IPS DF 6.9 (cell line): ENCODE results near the gene ZNF280A.

Experiments used
- DNase-seq: peaks from one replicate; pipeline ENCODE4 v3.0.0-alpha.2; 2013; ENCODE audit warnings: low read depth, low spot score
- H3K27ac ChIP-seq: one replicate; pipeline ENCODE4 v1.5.1; 2013; ENCODE audit warnings: low read length, control low read depth
- H3K27me3 ChIP-seq: 2 replicates; pipeline ENCODE4 v1.6.1; 2013; ENCODE audit warnings: mild to moderate bottlenecking, low read length; ENCODE audit not compliant: control insufficient read depth, insufficient read depth
- H3K36me3 ChIP-seq: 2 replicates; pipeline ENCODE4 v1.6.1; 2013; ENCODE audit warnings: low read length; ENCODE audit not compliant: control insufficient read depth, insufficient read depth
- H3K4me1 ChIP-seq: 2 replicates; pipeline ENCODE4 v1.6.1; 2013; ENCODE audit warnings: low read length; ENCODE audit not compliant: control insufficient read depth, insufficient read depth
- H3K4me3 ChIP-seq: 2 replicates; pipeline ENCODE4 v1.5.1; 2013; ENCODE audit warnings: mild to moderate bottlenecking, low read length
- H3K9me3 ChIP-seq: 2 replicates; pipeline ENCODE4 v1.6.1; 2013; ENCODE audit warnings: low read length, inconsistent platforms; ENCODE audit not compliant: control insufficient read depth, insufficient read depth
- WGBS: extraction: QIAGEN DNeasy Blood & Tissue Kit; methylation state at CpG from one replicate; pipeline ENCODE4 v1.1.7; 2013; ENCODE audit warnings: mixed read lengths, missing lambda C conversion rate; ENCODE audit not compliant: insufficient read length, insufficient coverage; 5-methylcytosine and 5-hydroxymethylcytosine counted together

The ZNF280A gene

DNA sequence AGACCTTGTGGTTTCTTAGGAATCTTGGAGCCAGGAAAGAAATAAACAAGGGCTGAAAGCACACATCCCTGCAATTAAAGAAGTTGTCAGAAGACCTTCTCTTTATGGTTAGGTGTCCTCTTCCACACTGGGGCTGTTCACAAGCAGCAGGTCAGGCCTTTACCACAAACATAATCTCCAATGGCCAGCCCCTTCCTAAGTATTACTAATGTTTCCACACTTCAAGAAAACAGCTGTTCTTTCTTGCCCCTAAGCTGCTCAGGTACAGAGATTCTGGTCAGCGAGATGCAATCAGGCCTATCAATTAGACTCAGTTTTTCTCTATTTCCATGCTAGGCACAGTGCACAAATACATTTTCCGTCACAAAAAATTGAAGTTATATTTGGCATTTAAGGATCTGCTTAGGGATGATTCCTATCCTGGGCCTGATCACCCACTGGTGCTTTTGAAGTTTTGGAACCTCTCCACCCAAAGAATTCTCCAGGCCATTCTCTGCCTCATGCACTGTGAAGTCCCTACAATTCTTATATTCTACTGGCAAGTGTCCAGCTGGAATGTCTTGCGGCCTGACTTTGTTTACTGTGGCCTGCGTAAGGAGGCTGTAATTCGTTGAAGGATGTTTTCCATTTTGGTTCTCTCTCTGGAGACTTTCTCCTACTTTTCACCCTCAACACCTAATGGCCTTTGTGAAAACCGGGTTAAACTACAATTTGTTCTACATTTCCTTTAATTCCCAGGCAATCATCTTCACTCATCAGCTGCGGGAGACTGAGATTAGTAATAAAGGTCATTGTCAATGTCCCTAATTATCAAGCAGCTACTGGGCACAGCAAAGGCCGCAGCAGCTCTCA is 33.9 kb upstream of the ZNF280A start:
- Histone ChIP-seq H3K4me1 (no peaks in the 10 kb centered on the region), H3K4me3 (no peak overlapping the region), H3K9me3 (no peaks in the 10 kb centered on the region), H3K36me3 (no peaks in the 10 kb centered on the region), H3K27ac (no peak overlapping the region), H3K27me3 (0 out of 2 replicates have a peak, but pooled peaks cover 3% of the 10 kb centered on the region)
- no CpG with 5 or more reads among the region's 8 CpGs for WGBS
- no peak for DNase-seq

DNA sequence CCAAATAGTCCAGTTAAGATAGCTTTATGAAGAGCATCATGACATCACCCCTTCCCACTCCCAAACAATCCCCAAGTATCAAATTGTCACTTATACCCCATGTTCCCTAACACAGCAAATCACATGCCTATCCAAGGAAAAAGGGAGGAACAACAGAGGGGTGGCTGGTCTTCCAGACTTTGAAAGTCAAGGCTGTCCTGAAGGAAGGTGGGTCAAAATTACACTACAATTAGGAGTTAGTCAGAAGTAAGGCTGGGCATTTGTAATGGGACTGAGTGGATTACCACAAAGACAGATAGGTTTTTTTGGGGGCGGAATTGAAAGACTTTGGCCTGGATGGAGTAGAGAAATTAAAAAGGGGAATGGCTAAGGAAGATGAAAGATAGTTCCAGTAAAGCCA is 33.1 kb upstream of the ZNF280A start:
- H3K27ac ChIP-seq, result no peak overlapping the region
- H3K9me3 ChIP-seq, result no peaks in the 10 kb centered on the region
- no CpG with 5 or more reads among the region's 1 CpG for WGBS
- no peaks in the 10 kb centered on the region for H3K36me3 ChIP-seq
- peaks cover 6% of the 10 kb centered on the region; the same call in 1 of the 2 replicates for H3K27me3 ChIP-seq
- H3K4me1 ChIP-seq, result no peaks in the 10 kb centered on the region
- DNase-seq, result no peak
- H3K4me3 ChIP-seq, result no peak overlapping the region

DNA sequence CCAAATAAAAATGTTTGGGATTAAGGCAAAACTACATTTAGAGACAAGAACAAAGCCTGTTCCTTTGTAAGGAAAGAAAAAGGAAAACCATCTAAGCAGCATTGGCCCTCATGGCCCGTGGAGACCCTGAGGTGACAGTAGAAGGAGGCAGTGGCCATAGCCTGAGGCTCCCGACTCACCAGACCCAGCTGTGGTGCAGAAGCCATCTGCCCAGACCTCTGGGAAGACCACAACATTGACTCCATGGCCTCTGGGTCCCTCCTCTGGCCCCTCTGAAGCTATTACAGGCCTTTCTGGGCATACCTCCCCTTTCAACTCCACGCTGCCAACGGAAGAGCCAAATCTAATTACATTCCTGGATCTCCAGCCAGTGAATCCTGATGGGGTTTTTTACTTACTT is 32.6 kb upstream of the ZNF280A start:
- WGBS, result no CpG with 5 or more reads among the region's 4 CpGs
- Histone ChIP-seq H3K36me3 (no peaks in the 10 kb centered on the region), H3K27ac (no peak overlapping the region), H3K4me1 (no peaks in the 10 kb centered on the region), H3K27me3 (peaks cover 6% of the 10 kb centered on the region; the same call in 1 of the 2 replicates), H3K4me3 (no peak overlapping the region), H3K9me3 (no peaks in the 10 kb centered on the region)
- DNase-seq, result no peak

DNA sequence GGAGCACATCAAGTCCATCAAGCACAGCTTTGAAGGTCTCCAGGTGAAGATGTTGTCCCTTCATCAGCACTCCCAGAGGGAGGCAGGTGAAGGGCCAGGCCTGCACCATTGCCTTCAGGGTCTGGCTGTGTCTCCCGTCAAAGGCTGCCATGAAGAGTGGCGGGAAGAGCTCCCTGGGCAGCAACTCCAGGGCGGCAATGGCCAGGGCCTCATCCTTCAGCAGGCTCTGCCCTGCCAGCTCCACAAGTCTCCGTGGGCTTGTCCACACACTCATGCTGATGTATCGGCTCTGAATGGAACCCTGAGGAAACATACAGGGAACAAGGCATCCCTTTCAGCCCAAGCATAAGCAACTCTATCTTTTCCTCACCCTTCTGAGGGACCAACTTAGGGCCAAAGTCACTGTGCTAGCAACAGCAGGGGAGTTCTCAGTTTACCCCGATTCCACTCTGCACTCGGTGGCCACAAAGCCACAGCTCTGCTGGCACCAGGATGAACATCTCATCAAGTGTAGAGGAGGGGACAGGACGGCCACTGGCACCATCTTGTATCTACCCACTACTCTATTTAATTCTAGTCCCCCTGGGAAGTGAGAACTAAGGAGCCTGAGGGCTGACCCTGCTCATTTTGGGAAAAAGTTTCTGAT is 30.8 kb upstream of the ZNF280A start:
- Histone ChIP-seq H3K4me3 (no peak overlapping the region), H3K9me3 (no peaks in the 10 kb centered on the region), H3K4me1 (no peaks in the 10 kb centered on the region), H3K27me3 (peaks cover 6% of the 10 kb centered on the region), H3K27ac (no peak overlapping the region), H3K36me3 (no peaks in the 10 kb centered on the region)
- no CpG with 5 or more reads among the region's 8 CpGs for WGBS
- no peak for DNase-seq

DNA sequence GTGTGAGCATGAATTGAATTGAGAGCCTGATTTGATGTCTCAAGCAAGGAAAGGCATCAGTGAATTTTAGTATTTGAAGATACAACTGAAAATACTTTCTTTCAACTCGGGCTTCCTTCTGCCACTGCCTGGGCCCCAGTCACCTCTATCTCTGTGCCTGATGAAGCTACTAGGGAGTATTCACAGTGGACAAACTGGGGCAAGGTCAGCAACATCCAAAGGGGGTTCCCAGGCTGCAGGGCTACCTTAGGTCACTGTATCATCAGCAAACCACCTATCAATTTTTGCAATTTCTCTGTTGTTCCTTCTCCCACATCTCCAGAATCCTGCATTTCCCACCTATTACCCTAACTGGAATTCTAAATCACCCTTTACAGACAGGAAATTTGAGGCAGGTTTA is 28.8 kb upstream of the ZNF280A start:
- no peaks in the 10 kb centered on the region for H3K9me3 ChIP-seq
- H3K36me3 ChIP-seq, result no peaks in the 10 kb centered on the region
- no CpG with 5 or more reads among the region's 1 CpG for WGBS
- peaks cover 6% of the 10 kb centered on the region for H3K27me3 ChIP-seq
- no peaks in the 10 kb centered on the region for H3K4me1 ChIP-seq
- no peak overlapping the region for H3K27ac ChIP-seq
- H3K4me3 ChIP-seq, result no peak overlapping the region
- DNase-seq, result no peak

DNA sequence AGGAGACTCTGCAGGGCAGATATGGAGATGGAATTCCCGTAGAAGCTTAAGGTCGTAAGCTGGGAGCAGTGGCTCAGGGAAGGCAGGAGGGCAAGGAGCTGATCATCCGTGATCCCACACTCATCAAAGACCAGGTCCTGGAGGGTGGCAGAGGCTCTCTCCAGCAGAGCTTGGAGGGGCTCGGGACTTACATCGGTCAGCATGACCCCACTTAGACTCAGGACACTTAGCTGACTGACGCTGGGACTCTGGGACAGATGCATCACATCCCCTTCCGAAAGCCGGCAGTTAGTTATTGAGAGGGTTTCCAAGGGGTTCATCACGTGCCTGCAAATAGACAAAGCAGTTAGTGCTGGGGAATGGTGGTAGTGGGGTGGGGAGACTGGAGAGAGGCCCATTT is 28.2 kb upstream of the ZNF280A start:
- Histone ChIP-seq H3K9me3 (no peaks in the 10 kb centered on the region), H3K27ac (no peak overlapping the region), H3K4me1 (no peaks in the 10 kb centered on the region), H3K27me3 (peaks cover 6% of the 10 kb centered on the region), H3K4me3 (no peak overlapping the region), H3K36me3 (no peaks in the 10 kb centered on the region)
- WGBS, result no CpG with 5 or more reads among the region's 9 CpGs
- DNase-seq, result no peak

DNA sequence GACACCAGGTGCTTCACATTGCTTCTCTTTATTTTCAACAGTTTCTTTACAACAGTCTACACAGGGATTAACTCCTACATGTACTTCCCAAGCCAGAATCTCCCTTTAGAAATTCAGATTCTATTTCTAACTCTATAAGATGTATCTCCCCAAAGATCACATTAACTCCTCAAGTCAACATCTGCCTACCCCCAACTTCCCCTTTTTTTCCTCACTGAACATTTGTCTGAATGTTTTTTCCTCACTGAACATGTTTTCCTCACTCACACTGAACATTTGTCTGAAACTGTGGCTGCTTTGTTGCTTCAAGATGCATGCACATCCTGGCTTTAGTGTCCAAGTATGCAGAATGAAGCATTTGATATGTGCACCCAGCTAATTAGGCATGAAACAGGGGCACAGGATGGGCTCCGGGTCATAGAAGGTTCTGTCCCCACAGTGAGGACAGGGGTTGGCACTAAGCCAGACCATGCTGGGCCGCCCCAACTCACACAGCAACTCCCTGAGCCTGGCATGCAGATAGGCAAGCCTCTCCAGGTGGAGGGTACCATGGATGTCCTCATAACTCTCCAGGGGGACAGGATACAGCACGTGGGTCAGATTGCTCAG is 27.7 kb upstream of the ZNF280A start:
- Histone ChIP-seq H3K4me1 (no peaks in the 10 kb centered on the region), H3K9me3 (no peaks in the 10 kb centered on the region), H3K4me3 (no peak overlapping the region), H3K27ac (no peak overlapping the region), H3K27me3 (peaks cover 6% of the 10 kb centered on the region), H3K36me3 (no peaks in the 10 kb centered on the region)
- WGBS, result no CpG with 5 or more reads among the region's 3 CpGs
- no peak for DNase-seq

DNA sequence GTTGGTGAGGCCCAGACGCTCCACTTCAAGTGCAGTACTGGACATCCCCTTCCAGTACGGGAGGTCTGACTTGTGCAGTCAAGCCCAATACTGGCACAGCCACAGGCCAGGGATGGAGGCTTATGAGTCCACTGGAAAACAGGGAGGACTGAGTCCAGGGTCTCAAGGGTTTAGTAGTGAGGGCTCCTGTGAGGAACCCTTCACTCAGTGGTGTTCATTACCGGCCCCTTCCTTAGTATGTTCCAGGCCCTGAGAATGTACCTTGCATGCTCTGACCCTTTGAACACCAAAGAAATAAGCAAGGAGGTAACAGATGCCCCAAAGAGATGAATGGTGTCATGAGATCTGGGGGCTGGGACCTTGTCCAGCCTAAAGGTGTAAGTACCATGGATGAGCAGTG is 27.2 kb upstream of the ZNF280A start:
- H3K36me3 ChIP-seq, result no peaks in the 10 kb centered on the region
- H3K4me1 ChIP-seq, result no peaks in the 10 kb centered on the region
- WGBS, result no CpG with 5 or more reads among the region's 3 CpGs
- no peaks in the 10 kb centered on the region for H3K9me3 ChIP-seq
- no peak for DNase-seq
- H3K27me3 ChIP-seq, result peaks cover 6% of the 10 kb centered on the region
- H3K4me3 ChIP-seq, result no peak overlapping the region
- no peak overlapping the region for H3K27ac ChIP-seq

DNA sequence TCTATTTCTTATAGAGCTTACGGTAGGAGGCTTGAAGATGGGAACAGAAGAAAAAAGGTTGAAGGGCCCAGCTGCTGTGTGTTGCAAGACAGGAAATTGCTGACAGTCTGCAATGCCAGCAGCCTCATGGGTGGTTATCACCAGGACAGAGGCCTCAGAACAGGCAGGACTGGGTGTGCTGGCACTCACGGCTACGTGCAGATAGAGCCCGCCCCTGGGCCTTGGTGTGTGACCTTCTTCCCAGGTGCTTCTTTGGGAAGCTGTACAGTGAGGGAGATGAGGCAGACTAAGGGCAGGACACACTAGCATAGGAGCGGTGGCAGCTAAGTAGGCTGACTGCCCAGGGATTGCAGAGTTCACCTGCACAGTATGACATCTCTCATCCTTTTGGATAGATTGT is 26.4 kb upstream of the ZNF280A start:
- Histone ChIP-seq H3K4me3 (no peak overlapping the region), H3K27me3 (peaks cover 8% of the 10 kb centered on the region), H3K36me3 (no peaks in the 10 kb centered on the region), H3K4me1 (no peaks in the 10 kb centered on the region), H3K9me3 (no peaks in the 10 kb centered on the region; the same call in 1 of the 2 replicates), H3K27ac (no peak overlapping the region)
- no CpG with 5 or more reads among the region's 5 CpGs for WGBS
- DNase-seq, result no peak

DNA sequence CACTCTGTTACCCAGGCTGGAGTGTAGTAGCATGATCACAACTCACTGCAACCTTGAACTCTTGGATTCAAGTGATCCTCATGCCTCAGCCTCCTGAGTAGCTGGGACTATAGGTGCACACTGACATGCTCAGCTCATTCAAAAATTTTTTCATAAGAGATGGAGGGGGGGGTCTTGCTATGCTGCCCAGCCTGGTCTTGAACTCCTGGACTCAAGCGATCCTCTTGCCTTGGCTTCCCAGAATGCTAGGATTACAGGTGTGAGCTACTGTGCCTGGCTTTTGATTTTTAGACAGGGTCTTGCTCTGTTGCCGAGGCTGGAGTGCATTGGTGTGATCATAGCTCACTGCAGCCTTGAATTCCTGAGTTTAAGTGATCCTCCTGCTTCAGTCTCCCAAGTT is 25.0 kb upstream of the ZNF280A start:
- no CpG with 5 or more reads among the region's 2 CpGs for WGBS
- no peak for DNase-seq
- no peak overlapping the region for H3K27ac ChIP-seq
- H3K4me1 ChIP-seq, result no peaks in the 10 kb centered on the region
- no peaks in the 10 kb centered on the region; the same call in 1 of the 2 replicates for H3K9me3 ChIP-seq
- H3K27me3 ChIP-seq, result peaks cover 6% of the 10 kb centered on the region
- no peaks in the 10 kb centered on the region for H3K36me3 ChIP-seq
- no peak overlapping the region for H3K4me3 ChIP-seq
